CD4-positive, CD25-positive, alpha-beta regulatory T cell (primary cell): ENCODE data around the gene NINJ2. TPM values are rescaled to one million over a fixed set of nuclear protein-coding genes. Genes with fewer than 3 reads are reported as not detected.
A peak's percentile ranks its signal among the peaks of the same experiment; 100 is the strongest.

ENCODE experiments used
- ATAC-seq, 2 donors: fragments of 150-1000 bp; cut with Tn5 transposase; one replicate each; pipeline ENCODE4 v1.10.0; 2021; ENCODE audit warnings: low read depth in 2 of 2, moderate number of reproducible peaks in 2 of 2, moderate library complexity in 1 of 2
- DNase-seq, 3 donors: peaks; one replicate each; pipeline versions ENCODE4 v3.0.0 to v3.0.0-alpha.2; 2012 to 2022; ENCODE audit warnings: mixed read lengths in 1 of 3
- H3K27ac ChIP-seq: one replicate; pipeline ENCODE4 v1.7.0; 2013; ENCODE audit warnings: mild to moderate bottlenecking, low read length; ENCODE audit not compliant: insufficient read depth, poor library complexity, severe bottlenecking
- H3K27me3 ChIP-seq: one replicate; pipeline ENCODE4 v1.7.0; 2013; ENCODE audit warnings: low read length; ENCODE audit not compliant: control insufficient read depth, insufficient read depth
- H3K36me3 ChIP-seq: one replicate; pipeline ENCODE4 v1.7.0; 2013; ENCODE audit warnings: mild to moderate bottlenecking, low read length, moderate library complexity; ENCODE audit not compliant: control insufficient read depth, insufficient read depth
- H3K4me1 ChIP-seq: 2 replicates; pipeline ENCODE4 v1.7.0; 2013; ENCODE audit warnings: mild to moderate bottlenecking, low read length; ENCODE audit not compliant: insufficient read depth, control insufficient read depth, poor library complexity, severe bottlenecking
- H3K4me3 ChIP-seq: one replicate; pipeline ENCODE4 v1.7.0; 2013; ENCODE audit warnings: low read depth, mild to moderate bottlenecking, low read length, moderate library complexity
- H3K9me3 ChIP-seq, 2 experiments: 1 replicate in 1 of 2; 2 replicates in 1 of 2; pipeline ENCODE4 v1.7.0; 2013; ENCODE audit warnings: low read length in 2 of 2, mild to moderate bottlenecking in 1 of 2, moderate library complexity in 1 of 2; ENCODE audit not compliant: control insufficient read depth in 2 of 2
- H3K27ac Mint-ChIP-seq, 3 donors: one replicate each; pipeline ENCODE4 v1.8.0; 2020 to 2022; ENCODE audit warnings: mild to moderate bottlenecking in 3 of 3, mixed read lengths in 3 of 3, moderate library complexity in 2 of 3
- H3K27me3 Mint-ChIP-seq: one replicate; pipeline ENCODE4 v1.8.0; 2022; ENCODE audit warnings: mild to moderate bottlenecking, mixed read lengths
- H3K36me3 Mint-ChIP-seq: one replicate; pipeline ENCODE4 v1.8.0; 2020; ENCODE audit warnings: mixed read lengths
- H3K4me1 Mint-ChIP-seq, 4 donors: one replicate each; pipeline ENCODE4 v1.8.0; 2020 to 2022; ENCODE audit warnings: mixed read lengths in 4 of 4, mild to moderate bottlenecking in 1 of 4
- H3K4me3 Mint-ChIP-seq, 4 donors: one replicate each; pipeline ENCODE4 v1.8.0; 2020 to 2022; ENCODE audit warnings: mild to moderate bottlenecking in 4 of 4, mixed read lengths in 4 of 4, moderate library complexity in 3 of 4
- H3K9me3 Mint-ChIP-seq, 7 donors: one replicate each; pipeline ENCODE4 v1.8.0; 2020 to 2022; ENCODE audit warnings: mixed read lengths in 7 of 7, mild to moderate bottlenecking in 3 of 7, moderate library complexity in 2 of 7
- polyA plus RNA-seq, 4 donors: library from polyadenylated mRNA; unstranded; fragments of 300-500 nt; fragmentation: Illumina TruSeq; gene quantifications; one replicate each; pipeline ENCODE4 v1.2.3, GENCODE V29; 2021
- total RNA-seq: library from RNA; stranded (reverse); gene quantifications from one replicate; pipeline ENCODE4 v1.2.3, GENCODE V29; 2022

NINJ2 gene
- total and polyA plus RNA-seq, 5 donors from 2014 or later = 16.8 to 170 (median 125) TPM

- Mint-ChIP-seq H3K4me1 (peaks cover 17 to 34% (median 23%) of the 10 kb centered on the region in 4 donors), H3K27ac (no peak overlapping the region), H3K4me3 (no peak overlapping the region), H3K27me3 (no peaks in the 10 kb centered on the region), H3K36me3 (peaks cover 7% of the 10 kb centered on the region), H3K9me3 (no peaks in the 10 kb centered on the region)
- Histone ChIP-seq H3K4me3 (no peak overlapping the region), H3K4me1 (peaks cover 20% of the 10 kb centered on the region), H3K9me3 (no peaks in the 10 kb centered on the region), H3K27me3 (no peaks in the 10 kb centered on the region), H3K27ac (no peak overlapping the region), H3K36me3 (no peaks in the 10 kb centered on the region)
- ATAC-seq = peak in 1 of 2 donors; percentile 21
- DNase-seq = peak in 1 of 3 donors; percentile 62
These were observed 55.7 kb downstream of the NINJ2 start for GRCh38 chr12:607541-608001.

GRCh38 chr12:604956-605355 is 58.3 kb downstream of the NINJ2 start:
- no peak for ATAC-seq
- Histone ChIP-seq H3K27ac (no peak overlapping the region), H3K27me3 (no peaks in the 10 kb centered on the region), H3K9me3 (no peaks in the 10 kb centered on the region), H3K36me3 (no peaks in the 10 kb centered on the region), H3K4me3 (no peak overlapping the region), H3K4me1 (peaks cover 11% of the 10 kb centered on the region)
- DNase-seq = no peak
- H3K4me3 Mint-ChIP-seq = no peak overlapping the region
- no peaks in the 10 kb centered on the region for H3K9me3 Mint-ChIP-seq
- H3K4me1 Mint-ChIP-seq = peaks cover 13 to 20% (median 16%) of the 10 kb centered on the region in 4 donors
- no peak overlapping the region for H3K27ac Mint-ChIP-seq
- no peaks in the 10 kb centered on the region for H3K27me3 Mint-ChIP-seq
- peaks cover 11% of the 10 kb centered on the region for H3K36me3 Mint-ChIP-seq

- ATAC-seq (no peak), DNase-seq (no peak)
- Histone ChIP-seq H3K27me3 (no peaks in the 10 kb centered on the region), H3K4me3 (no peak overlapping the region), H3K27ac (no peak overlapping the region), H3K9me3 (no peaks in the 10 kb centered on the region), H3K4me1 (peaks cover 8% of the 10 kb centered on the region), H3K36me3 (peaks cover 4% of the 10 kb centered on the region)
- H3K27me3 Mint-ChIP-seq = no peaks in the 10 kb centered on the region
- H3K27ac Mint-ChIP-seq = peak overlapping the region in 1 of 3 donors; percentile 4
- H3K4me1 Mint-ChIP-seq = peaks cover 7 to 11% (median 9%) of the 10 kb centered on the region in 4 donors
- peaks cover 12% of the 10 kb centered on the region for H3K36me3 Mint-ChIP-seq
- no peaks in the 10 kb centered on the region for H3K9me3 Mint-ChIP-seq
- H3K4me3 Mint-ChIP-seq = no peak overlapping the region
These were observed 60.6 kb downstream of the NINJ2 start for GRCh38 chr12:602700-603068.

- Mint-ChIP-seq H3K9me3 (no peaks in the 10 kb centered on the region), H3K27me3 (no peaks in the 10 kb centered on the region), H3K36me3 (peaks cover 15% of the 10 kb centered on the region), H3K4me1 (peaks cover 5 to 7% (median 6%) of the 10 kb centered on the region in 4 donors), H3K4me3 (no peak overlapping the region), H3K27ac (peak overlapping the region in 1 of 3 donors; percentile 7)
- Histone ChIP-seq H3K4me1 (peaks cover 3% of the 10 kb centered on the region), H3K27me3 (no peaks in the 10 kb centered on the region), H3K9me3 (no peaks in the 10 kb centered on the region), H3K4me3 (no peak overlapping the region), H3K36me3 (peaks cover 4% of the 10 kb centered on the region), H3K27ac (no peak overlapping the region)
- DNase-seq = no peak
- no peak for ATAC-seq
These were observed 61.1 kb downstream of the NINJ2 start for GRCh38 chr12:601976-602699.

GRCh38 chr12:599756-600155 is 63.5 kb downstream of the NINJ2 start:
- no peaks in the 10 kb centered on the region for H3K9me3 Mint-ChIP-seq
- H3K27me3 Mint-ChIP-seq = no peaks in the 10 kb centered on the region

GRCh38 chr12:597926-598568 is 65.2 kb downstream of the NINJ2 start:
- Mint-ChIP-seq H3K27ac (no peak overlapping the region), H3K36me3 (peaks cover 11% of the 10 kb centered on the region), H3K9me3 (peaks cover 0 to 2% (median 0%) of the 10 kb centered on the region in 7 donors), H3K4me3 (no peak overlapping the region), H3K27me3 (no peaks in the 10 kb centered on the region), H3K4me1 (peaks cover 0 to 13% (median 3%) of the 10 kb centered on the region in 4 donors)
- no peaks in the 10 kb centered on the region for H3K27me3 ChIP-seq
- no peak overlapping the region for H3K27ac ChIP-seq
- DNase-seq = no peak
- H3K36me3 ChIP-seq = peaks cover 4% of the 10 kb centered on the region
- H3K4me1 ChIP-seq = no peaks in the 10 kb centered on the region
- no peak for ATAC-seq
- no peaks in the 10 kb centered on the region for H3K9me3 ChIP-seq
- H3K4me3 ChIP-seq = no peak overlapping the region

More at GRCh38 chr12:599756-600155, 63.5 kb downstream of the NINJ2 start:
- no peak overlapping the region for H3K27ac ChIP-seq
- no peaks in the 10 kb centered on the region for H3K4me1 ChIP-seq
- Mint-ChIP-seq H3K27ac (no peak overlapping the region), H3K4me3 (no peak overlapping the region), H3K4me1 (peaks cover 0 to 9% (median 2%) of the 10 kb centered on the region in 4 donors), H3K36me3 (peaks cover 15% of the 10 kb centered on the region)
- no peaks in the 10 kb centered on the region for H3K27me3 ChIP-seq
- H3K36me3 ChIP-seq = peaks cover 4% of the 10 kb centered on the region
- DNase-seq (no peak), ATAC-seq (no peak)
- no peaks in the 10 kb centered on the region for H3K9me3 ChIP-seq
- H3K4me3 ChIP-seq = no peak overlapping the region

- no peaks in the 10 kb centered on the region for H3K27me3 ChIP-seq
- no peaks in the 10 kb centered on the region for H3K4me1 ChIP-seq
- H3K27ac ChIP-seq = no peak overlapping the region
- H3K27me3 Mint-ChIP-seq = no peaks in the 10 kb centered on the region
- no peak overlapping the region for H3K4me3 ChIP-seq
- peaks cover 4% of the 10 kb centered on the region for H3K36me3 ChIP-seq
- DNase-seq (no peak), ATAC-seq (no peak)
- no peak overlapping the region for H3K27ac Mint-ChIP-seq
- H3K36me3 Mint-ChIP-seq = peaks cover 7% of the 10 kb centered on the region
- H3K9me3 ChIP-seq = no peaks in the 10 kb centered on the region
- peaks cover 0 to 2% (median 0%) of the 10 kb centered on the region in 7 donors for H3K9me3 Mint-ChIP-seq
- H3K4me1 Mint-ChIP-seq = peaks cover 2 to 20% (median 6%) of the 10 kb centered on the region in 4 donors
- no peak overlapping the region for H3K4me3 Mint-ChIP-seq
These were observed 69.6 kb downstream of the NINJ2 start for GRCh38 chr12:593396-594270.
